Cardiac ventricle fibroblast (primary cell): Measurements from ENCODE around the gene CCL14. TPM values are rescaled to one million over a fixed set of nuclear protein-coding genes. Genes with fewer than 3 reads are reported as not detected.

Experiments used
- total RNA-seq: library from RNA; depleted of rRNA; stranded (reverse); fragments of >200 nt; gene quantifications from 2 replicates; pipeline ENCODE4 v1.2.3, GENCODE V29; 2015

CCL14 gene
- total RNA-seq = 1.5 and 7.8 TPM in 2 replicates

GRCh38 chr17:35986643-35987042 lies at the start of gene CCL14:
TSS of gene CCL14 (minus strand) at chr17:35986729. CDS start at chr17:35986649, 80 bp downstream.

GRCh38 chr17:36017799-36018198 lies 31.3 kb upstream of the CCL14 start, which contains the start of gene CCL23:
TSS of gene CCL23 (minus strand) at chr17:36017972. CDS start at chr17:36017897, 75 bp downstream.

GRCh38 chr17:36001110-36001771 lies 14.7 kb upstream of the CCL14 start, which contains the start of gene CCL15:
TSS of gene CCL15 (minus strand) at chr17:36001553. CDS start at chr17:36001492, 61 bp downstream.

GRCh38 chr17:35981246-35981645 lies 5.3 kb downstream of the CCL14 start, which contains the start of gene CCL16:
TSS of gene CCL16 (minus strand) at chr17:35981497. CDS start at chr17:35981420, 77 bp downstream.

GRCh38 chr17:35943537-35943936 lies 43.0 kb downstream of the CCL14 start, which contains the start of gene LYZL6:
TSS of gene LYZL6 (minus strand) at chr17:35943713. CDS start at chr17:35939356, 4,357 bp downstream.

Other genes starting within 250 kb of the CCL14 start
- 0.44 TPM in 1 of 2 replicates, not detected in the other for gene GAS2L2, start 233.5 kb downstream of the CCL14 start, total RNA-seq
- gene C17orf50, start 225.8 kb downstream of the CCL14 start, total RNA-seq = not detected in 2 replicates
- gene MMP28, start 191.1 kb downstream of the CCL14 start, total RNA-seq = 0.68 and 1.7 TPM in 2 replicates
- gene TAF15, start 177.2 kb downstream of the CCL14 start, total RNA-seq = 26.6 and 28.9 TPM in 2 replicates
- not detected in 2 replicates for gene HEATR9, start 117.8 kb downstream of the CCL14 start, total RNA-seq
- gene CCL5, start 106.4 kb downstream of the CCL14 start, total RNA-seq = not detected in 2 replicates
- 1.1 TPM in 1 of 2 replicates, not detected in the other for gene RDM1, start 56.0 kb downstream of the CCL14 start, total RNA-seq
- not detected in 2 replicates for gene LYZL6, start 43.0 kb downstream of the CCL14 start, total RNA-seq
- not detected in 2 replicates for gene CCL16, start 5.2 kb downstream of the CCL14 start, total RNA-seq
- gene CCL15, start 14.8 kb upstream of the CCL14 start, total RNA-seq = not detected in 2 replicates
- not detected in 2 replicates for gene CCL23, start 31.2 kb upstream of the CCL14 start, total RNA-seq
- gene CCL18, start 77.5 kb upstream of the CCL14 start, total RNA-seq = not detected in 2 replicates
- gene CCL3, start 103.4 kb upstream of the CCL14 start, total RNA-seq = not detected in 2 replicates
- not detected in 2 replicates for gene CCL4, start 117.1 kb upstream of the CCL14 start, total RNA-seq
- 0.62 and 2.0 TPM in 2 replicates for gene TBC1D3B, start 189.9 kb upstream of the CCL14 start, total RNA-seq
- gene CCL3L1, start 210.0 kb upstream of the CCL14 start, total RNA-seq = not detected in 2 replicates
- gene CCL4L2, start 224.3 kb upstream of the CCL14 start, total RNA-seq = 0.56 TPM in 1 of 2 replicates, not detected in the other